NCI-H146 treated with DMSO at 0.1 percent for 48 hours (cell line): ENCODE data around the gene COG6.

ENCODE experiments used
- DNase-seq: peaks from one replicate; lab custom pipeline; 2025; ENCODE audit not compliant: unreplicated experiment; lab: John Stamatoyannopoulos, UW

The COG6 gene

GRCh38 chr13:39655569-39656324 is at the start of gene COG6:
COG6 (plus strand) TSS chr13:39655662; CDS start chr13:39655727, 65 bp downstream.
- DNase-seq = peak; percentile 78

- no peak for DNase-seq
These were observed 49.7 kb upstream of the COG6 start for GRCh38 chr13:39605677-39606320.

- DNase-seq = no peak
These were observed 47.6 kb upstream of the COG6 start for GRCh38 chr13:39607876-39608275.

- peak; percentile 82 for DNase-seq
These were observed 43.3 kb upstream of the COG6 start for GRCh38 chr13:39612023-39612637.

- DNase-seq = peak; percentile 77
These were observed 39.3 kb upstream of the COG6 start for GRCh38 chr13:39616087-39616694.

- peak; percentile 17 for DNase-seq
These were observed 36.9 kb upstream of the COG6 start for GRCh38 chr13:39618561-39618960.

- DNase-seq = no peak
These were observed 32.0 kb upstream of the COG6 start for GRCh38 chr13:39623466-39623865.

GRCh38 chr13:39631307-39631706 is 24.2 kb upstream of the COG6 start:
- DNase-seq = no peak

- no peak for DNase-seq
These were observed 22.5 kb upstream of the COG6 start for GRCh38 chr13:39632994-39633393.

- no peak for DNase-seq
These were observed 19.9 kb upstream of the COG6 start for GRCh38 chr13:39635564-39635963.

GRCh38 chr13:39637890-39638289 is 17.6 kb upstream of the COG6 start:
- DNase-seq = no peak

GRCh38 chr13:39641645-39642044 is 13.8 kb upstream of the COG6 start:
- no peak for DNase-seq

- no peak for DNase-seq
These were observed 9.3 kb upstream of the COG6 start for GRCh38 chr13:39646122-39646521.

- no peak for DNase-seq
These were observed 357 bp upstream of the COG6 start for GRCh38 chr13:39655041-39655568.

- DNase-seq = no peak
These were observed 839 bp downstream of the COG6 start for GRCh38 chr13:39656325-39656677.

GRCh38 chr13:39663508-39663907 is 8.0 kb downstream of the COG6 start:
- DNase-seq = no peak

- no peak for DNase-seq
These were observed 8.5 kb downstream of the COG6 start for GRCh38 chr13:39663958-39664357.

- DNase-seq = peak; percentile 45
These were observed 10.3 kb downstream of the COG6 start for GRCh38 chr13:39665763-39666162.

- no peak for DNase-seq
These were observed 15.0 kb downstream of the COG6 start for GRCh38 chr13:39670445-39670844.

GRCh38 chr13:39672378-39673132 is 17.1 kb downstream of the COG6 start:
- no peak for DNase-seq

GRCh38 chr13:39675904-39676303 is 20.4 kb downstream of the COG6 start:
- no peak for DNase-seq
